ENCODE results near the gene EPHA3.

Gene EPHA3

DNA sequence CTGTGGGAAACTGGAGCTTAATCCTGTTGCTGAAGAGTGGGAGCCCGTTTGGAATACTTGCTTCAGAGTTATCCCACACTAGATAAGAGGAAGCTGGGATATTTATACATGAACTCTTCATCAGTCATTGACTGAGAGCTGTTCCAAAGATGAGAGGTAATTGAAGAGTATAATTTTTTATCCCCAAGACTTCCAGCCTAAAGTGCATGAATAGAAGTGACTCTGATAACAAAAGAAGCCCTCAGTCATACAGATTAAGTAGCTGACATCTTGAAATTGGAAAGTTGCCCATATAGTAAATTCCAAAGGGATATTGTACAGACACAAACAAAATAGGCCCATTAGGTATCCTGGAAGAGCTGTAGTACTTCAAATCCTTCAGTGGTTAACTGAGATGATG, 268.0 kb downstream of the EPHA3 start:
- no peak for DNase-seq (ENCODE audit: low read depth)
- H3K4me3 ChIP-seq (ENCODE audit: control insufficient read depth, low read depth, low read length) = no peak overlapping the region
- TF ChIP-seq, protein P1, sequence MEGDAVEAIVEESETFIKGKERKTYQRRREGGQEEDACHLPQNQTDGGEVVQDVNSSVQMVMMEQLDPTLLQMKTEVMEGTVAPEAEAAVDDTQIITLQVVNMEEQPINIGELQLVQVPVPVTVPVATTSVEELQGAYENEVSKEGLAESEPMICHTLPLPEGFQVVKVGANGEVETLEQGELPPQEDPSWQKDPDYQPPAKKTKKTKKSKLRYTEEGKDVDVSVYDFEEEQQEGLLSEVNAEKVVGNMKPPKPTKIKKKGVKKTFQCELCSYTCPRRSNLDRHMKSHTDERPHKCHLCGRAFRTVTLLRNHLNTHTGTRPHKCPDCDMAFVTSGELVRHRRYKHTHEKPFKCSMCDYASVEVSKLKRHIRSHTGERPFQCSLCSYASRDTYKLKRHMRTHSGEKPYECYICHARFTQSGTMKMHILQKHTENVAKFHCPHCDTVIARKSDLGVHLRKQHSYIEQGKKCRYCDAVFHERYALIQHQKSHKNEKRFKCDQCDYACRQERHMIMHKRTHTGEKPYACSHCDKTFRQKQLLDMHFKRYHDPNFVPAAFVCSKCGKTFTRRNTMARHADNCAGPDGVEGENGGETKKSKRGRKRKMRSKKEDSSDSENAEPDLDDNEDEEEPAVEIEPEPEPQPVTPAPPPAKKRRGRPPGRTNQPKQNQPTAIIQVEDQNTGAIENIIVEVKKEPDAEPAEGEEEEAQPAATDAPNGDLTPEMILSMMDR (IDR thresholded peaks at IDR 0.05; ENCODE audit: control insufficient read depth, insufficient read depth, low read depth, low read length, missing control alignments) = no peak

DNA sequence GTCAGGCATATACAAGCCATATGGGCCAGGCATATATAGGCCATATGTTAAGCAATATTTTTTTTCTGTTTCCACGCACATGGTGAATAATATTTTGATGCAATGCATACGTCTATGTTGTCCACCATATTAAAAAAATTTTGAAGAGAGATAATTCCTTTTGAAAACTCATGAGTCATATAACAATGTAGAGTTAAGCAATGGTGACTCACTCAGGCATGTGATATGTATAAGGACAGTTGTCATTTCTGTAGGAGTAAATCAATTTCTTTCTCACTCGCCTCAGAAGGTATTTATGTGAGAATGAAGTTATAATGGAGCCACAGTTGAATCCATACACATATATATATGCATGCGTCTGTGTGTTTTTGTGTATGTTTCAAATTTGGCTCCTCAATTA, 272.6 kb downstream of the EPHA3 start:
- TF ChIP-seq, protein P1 (IDR thresholded peaks at IDR 0.05; ENCODE audit: control insufficient read depth, insufficient read depth, low read depth, low read length, missing control alignments) = no peak
- DNase-seq (ENCODE audit: low read depth) = no peak
- no peak overlapping the region for H3K4me3 ChIP-seq (ENCODE audit: control insufficient read depth, low read depth, low read length)

DNA sequence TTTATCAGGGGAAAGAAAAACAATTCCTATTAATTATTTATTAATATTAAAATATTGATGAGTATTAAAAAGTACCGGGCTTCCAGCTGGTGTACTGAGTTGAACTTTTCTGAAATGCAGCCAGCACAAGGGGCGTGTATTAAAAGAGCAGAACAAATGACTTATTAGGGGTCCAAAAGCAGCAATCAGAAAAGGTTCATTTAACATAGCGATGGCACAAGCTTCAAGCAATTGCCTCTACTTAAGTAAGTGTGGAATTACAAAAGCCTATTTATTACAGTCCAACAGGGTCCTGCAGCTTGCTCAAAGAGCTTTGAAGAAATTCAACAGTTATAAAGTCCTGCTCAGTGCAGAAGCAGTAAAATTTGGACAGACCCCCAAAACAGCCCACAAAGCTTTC, 285.6 kb downstream of the EPHA3 start:
- TF ChIP-seq, protein P1 (IDR thresholded peaks at IDR 0.05; ENCODE audit: control insufficient read depth, insufficient read depth, low read depth, low read length, missing control alignments) = no peak

DNA sequence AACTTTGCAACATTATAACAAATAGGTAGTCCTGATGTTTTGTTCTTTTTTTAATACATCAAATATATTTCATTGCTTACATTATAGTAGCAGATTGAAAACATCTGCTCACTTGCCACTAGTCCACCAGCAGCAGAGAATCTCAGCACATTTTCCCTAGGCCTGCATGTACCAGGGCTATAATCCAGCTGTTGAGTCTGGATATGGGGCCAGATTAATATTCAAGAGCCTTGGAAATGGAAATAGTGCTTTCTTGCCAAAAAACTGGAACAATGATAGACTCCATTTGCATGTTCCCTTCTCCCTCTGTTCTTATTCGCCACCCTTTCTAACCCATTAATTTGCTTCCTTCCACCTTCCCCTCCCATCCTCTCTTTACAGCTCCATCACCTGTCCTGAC, 288.0 kb downstream of the EPHA3 start:
- no peak for DNase-seq (ENCODE audit: low read depth)
- H3K4me3 ChIP-seq (ENCODE audit: control insufficient read depth, low read depth, low read length) = no peak overlapping the region
- TF ChIP-seq, protein P1 (IDR thresholded peaks at IDR 0.05; ENCODE audit: control insufficient read depth, insufficient read depth, low read depth, low read length, missing control alignments) = no peak

More for the DNA sequence above, 285.6 kb downstream of the EPHA3 start:
- DNase-seq (ENCODE audit: low read depth) = no peak
- H3K4me3 ChIP-seq (ENCODE audit: control insufficient read depth, low read depth, low read length) = no peak overlapping the region

DNA sequence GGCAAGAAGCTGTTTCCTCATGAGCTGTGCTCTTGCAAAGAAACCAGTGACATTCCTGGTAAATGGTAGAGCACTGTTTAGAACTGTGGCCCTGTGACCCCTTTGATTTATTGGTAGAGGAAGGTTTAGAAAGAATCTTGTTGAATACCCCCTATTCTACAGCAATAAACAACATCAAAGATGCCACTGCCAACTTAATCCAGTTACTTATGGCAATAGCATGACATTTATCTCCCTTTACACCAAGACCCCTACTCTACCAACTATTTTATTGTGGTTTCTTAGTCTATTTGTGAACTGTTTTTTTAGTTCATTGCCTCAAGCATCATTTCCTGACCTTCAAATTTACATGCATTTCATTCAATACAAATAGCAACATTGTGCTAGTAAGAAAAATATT, 288.6 kb downstream of the EPHA3 start:
- TF ChIP-seq, protein P1 (IDR thresholded peaks at IDR 0.05; ENCODE audit: control insufficient read depth, insufficient read depth, low read depth, low read length, missing control alignments) = no peak
- no peak for DNase-seq (ENCODE audit: low read depth)

DNA sequence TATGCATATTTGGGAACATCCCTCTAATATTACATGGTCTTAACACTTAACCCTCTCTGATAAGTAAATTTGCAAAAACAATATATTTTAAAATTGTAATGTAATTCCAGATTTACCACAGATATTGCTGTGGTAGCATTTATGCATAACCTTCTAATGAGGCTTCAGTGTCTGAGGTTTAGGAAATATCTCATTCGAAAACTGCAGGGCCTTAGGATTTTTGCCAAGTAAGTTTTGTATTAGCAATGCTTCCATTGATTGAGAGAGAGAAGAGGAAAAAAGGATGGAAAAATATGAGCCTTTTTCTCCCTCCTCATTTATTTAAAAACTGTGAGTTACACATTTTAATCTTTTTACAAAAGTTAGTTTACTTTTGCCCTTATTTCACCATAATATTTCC, 294.6 kb downstream of the EPHA3 start:
- DNase-seq (ENCODE audit: low read depth) = no peak
- H3K4me3 ChIP-seq (ENCODE audit: control insufficient read depth, low read depth, low read length) = no peak overlapping the region
- TF ChIP-seq, protein P1 (IDR thresholded peaks at IDR 0.05; ENCODE audit: control insufficient read depth, insufficient read depth, low read depth, low read length, missing control alignments) = no peak

More for the DNA sequence above, 288.6 kb downstream of the EPHA3 start:
- no peak overlapping the region for H3K4me3 ChIP-seq (ENCODE audit: control insufficient read depth, low read depth, low read length)

DNA sequence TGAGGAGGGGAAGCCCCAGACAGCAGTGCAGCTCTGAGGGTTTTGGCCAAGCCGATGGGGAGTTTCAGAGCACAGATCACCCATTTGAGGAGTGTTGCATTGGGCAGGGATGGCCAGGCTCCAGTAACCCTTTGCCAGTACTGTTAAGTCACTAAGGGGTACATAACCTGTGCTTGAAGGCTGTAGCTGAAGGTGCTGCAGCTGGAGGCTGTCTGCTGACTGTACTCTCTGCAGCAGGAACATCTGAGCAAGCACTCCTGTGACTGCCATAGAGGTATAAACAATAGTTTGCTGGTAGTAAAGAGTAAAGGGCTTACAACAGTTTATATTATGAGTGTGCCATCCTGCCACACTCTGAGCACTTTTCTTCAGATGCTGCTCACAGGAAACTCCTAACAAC, 297.8 kb downstream of the EPHA3 start:
- no peak for DNase-seq (ENCODE audit: low read depth)
- TF ChIP-seq, protein P1 (IDR thresholded peaks at IDR 0.05; ENCODE audit: control insufficient read depth, insufficient read depth, low read depth, low read length, missing control alignments) = no peak
- H3K4me3 ChIP-seq (ENCODE audit: control insufficient read depth, low read depth, low read length) = no peak overlapping the region
